ENCODE data around the gene OOSP3.
"Not testable (repeated sequence)": the region's sequence is repeated elsewhere in the genome, so short reads cannot be mapped to it uniquely, and the experiment has no call there.

OOSP3 gene

DNA sequence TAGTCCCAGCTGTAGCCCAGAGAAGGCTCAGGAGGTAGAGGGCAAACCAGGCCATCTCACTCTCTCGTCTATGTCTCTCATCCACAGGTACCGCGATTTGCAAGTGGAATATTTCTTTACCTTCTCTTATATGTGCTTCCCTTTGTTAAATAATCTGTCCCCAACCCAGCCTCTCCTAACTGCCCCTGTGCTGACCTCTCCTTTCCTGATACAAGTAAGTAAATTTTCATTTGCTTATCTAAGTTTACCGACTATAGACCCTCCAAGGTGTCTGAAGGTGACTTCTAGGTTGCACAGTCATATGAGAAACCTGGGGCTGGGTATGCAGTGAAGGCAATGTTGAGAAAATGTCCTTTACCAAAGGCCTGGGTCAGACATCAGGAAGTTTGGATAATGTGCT, 33.2 kb upstream of the OOSP3 start, which contains the start of gene CBLIF:
Gene CBLIF, minus strand, starts transcription at position 101 of the 400 bp plus-strand sequence. Its CDS starts 46 bp downstream, at position 55.
- in situ Hi-C loops (cut with HindIII; ENCODE audit: low sequenced_read_pairs): no loop called here
- TF ChIP-seq, protein P1, sequence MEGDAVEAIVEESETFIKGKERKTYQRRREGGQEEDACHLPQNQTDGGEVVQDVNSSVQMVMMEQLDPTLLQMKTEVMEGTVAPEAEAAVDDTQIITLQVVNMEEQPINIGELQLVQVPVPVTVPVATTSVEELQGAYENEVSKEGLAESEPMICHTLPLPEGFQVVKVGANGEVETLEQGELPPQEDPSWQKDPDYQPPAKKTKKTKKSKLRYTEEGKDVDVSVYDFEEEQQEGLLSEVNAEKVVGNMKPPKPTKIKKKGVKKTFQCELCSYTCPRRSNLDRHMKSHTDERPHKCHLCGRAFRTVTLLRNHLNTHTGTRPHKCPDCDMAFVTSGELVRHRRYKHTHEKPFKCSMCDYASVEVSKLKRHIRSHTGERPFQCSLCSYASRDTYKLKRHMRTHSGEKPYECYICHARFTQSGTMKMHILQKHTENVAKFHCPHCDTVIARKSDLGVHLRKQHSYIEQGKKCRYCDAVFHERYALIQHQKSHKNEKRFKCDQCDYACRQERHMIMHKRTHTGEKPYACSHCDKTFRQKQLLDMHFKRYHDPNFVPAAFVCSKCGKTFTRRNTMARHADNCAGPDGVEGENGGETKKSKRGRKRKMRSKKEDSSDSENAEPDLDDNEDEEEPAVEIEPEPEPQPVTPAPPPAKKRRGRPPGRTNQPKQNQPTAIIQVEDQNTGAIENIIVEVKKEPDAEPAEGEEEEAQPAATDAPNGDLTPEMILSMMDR (IDR thresholded peaks at IDR 0.05; ENCODE audit: low read depth, low read length): no peak
- no peak for DNase-seq (ENCODE audit: low read depth, low spot score)
- H3K4me3 ChIP-seq (ENCODE audit: low read depth, low read length): no peak within 1 kb of the TSS

DNA sequence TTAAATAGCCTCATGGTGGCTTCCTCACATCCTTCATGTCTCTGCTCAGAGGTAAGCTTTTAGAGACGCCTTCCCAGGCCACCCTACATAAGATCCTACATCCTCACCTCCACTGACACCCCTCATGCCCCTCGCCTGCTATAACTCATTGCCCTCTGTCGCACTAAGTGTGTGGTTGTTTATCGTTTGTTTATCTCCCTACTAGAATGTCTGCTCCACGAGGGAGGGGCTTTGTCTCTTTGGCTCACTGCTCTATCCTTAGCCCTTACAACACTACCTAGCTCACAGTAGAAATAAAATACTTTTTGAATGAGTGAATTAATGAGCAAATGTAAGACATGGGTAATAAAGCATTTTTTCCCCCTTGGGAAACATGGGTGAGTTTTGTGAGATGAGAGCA, 32.0 kb upstream of the OOSP3 start:
- no peak for DNase-seq (ENCODE audit: low read depth, low spot score)
- TF ChIP-seq, protein P1 (IDR thresholded peaks at IDR 0.05; ENCODE audit: low read depth, low read length): no peak
- H3K4me3 ChIP-seq (ENCODE audit: low read depth, low read length): no peak overlapping the region
- in situ Hi-C loops (cut with HindIII; ENCODE audit: low sequenced_read_pairs): no loop called here

DNA sequence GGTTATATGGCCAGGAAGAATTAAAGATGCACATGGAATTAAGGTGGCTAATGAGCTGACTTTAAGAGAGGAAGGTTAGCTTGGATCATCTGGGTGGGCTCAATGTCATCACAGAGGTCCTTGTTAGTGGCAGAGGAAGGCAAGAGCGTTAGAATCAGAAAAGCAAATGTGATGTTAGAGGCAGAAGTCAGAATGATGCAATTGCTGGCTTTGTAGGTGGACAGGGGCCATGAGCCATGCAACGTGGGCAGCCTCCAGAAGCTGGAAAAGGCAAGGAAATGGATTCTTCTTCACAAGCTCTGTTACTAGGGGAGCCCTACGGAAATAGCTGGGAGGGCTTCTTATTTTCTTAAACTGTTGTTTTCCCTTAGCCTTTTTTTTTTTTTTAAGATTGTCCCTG, 31.0 kb upstream of the OOSP3 start:
- in situ Hi-C loops (cut with HindIII; ENCODE audit: low sequenced_read_pairs): no loop called here
- TF ChIP-seq, protein P1 (IDR thresholded peaks at IDR 0.05; ENCODE audit: low read depth, low read length): no peak
- no peak overlapping the region for H3K4me3 ChIP-seq (ENCODE audit: low read depth, low read length)
- DNase-seq (ENCODE audit: low read depth, low spot score): no peak

DNA sequence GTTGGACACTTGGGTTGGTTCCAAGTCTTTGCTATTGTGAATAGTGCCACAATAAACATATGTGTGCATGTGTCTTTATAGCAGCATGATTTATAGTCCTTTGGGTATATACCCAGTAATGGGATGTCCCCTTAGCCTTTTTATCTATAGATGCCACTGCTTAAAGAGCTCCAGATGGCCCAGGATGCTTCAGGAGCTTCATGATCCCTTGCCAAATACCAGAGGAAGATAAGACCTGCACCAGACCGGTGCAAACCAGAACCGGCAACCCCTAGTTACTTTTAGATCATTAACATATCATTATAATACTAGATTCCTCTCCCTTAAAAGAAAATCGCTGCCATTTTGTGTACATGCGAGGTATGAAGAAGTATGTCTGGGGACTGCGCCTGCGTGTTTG, 30.1 kb upstream of the OOSP3 start:
- DNase-seq (ENCODE audit: low read depth, low spot score); in situ Hi-C loops (cut with HindIII; ENCODE audit: low sequenced_read_pairs); H3K4me3 ChIP-seq (ENCODE audit: low read depth, low read length): not testable (repeated sequence)

DNA sequence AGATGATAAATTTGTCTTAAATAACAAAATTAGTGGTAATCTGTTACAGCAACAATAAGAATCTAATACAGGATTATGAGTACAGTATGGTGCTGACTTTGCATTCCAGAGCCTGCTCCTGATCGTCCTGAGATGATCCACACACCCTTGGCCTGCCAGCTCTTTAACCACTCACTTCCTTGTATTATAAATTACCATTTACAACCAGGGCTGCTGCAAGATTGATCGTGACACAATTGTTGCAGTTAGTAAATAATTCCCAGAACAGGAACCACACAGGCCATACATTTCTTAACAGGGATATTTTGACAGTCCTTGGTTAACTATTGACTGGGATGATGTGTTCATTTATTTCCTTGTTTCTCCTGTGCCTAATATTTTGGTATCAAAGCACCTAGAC, 29.5 kb upstream of the OOSP3 start:
- TF ChIP-seq, protein P1 (IDR thresholded peaks at IDR 0.05; ENCODE audit: low read depth, low read length): no peak
- in situ Hi-C loops (cut with HindIII; ENCODE audit: low sequenced_read_pairs): no loop called here
- H3K4me3 ChIP-seq (ENCODE audit: low read depth, low read length): no peak overlapping the region
- no peak for DNase-seq (ENCODE audit: low read depth, low spot score)

DNA sequence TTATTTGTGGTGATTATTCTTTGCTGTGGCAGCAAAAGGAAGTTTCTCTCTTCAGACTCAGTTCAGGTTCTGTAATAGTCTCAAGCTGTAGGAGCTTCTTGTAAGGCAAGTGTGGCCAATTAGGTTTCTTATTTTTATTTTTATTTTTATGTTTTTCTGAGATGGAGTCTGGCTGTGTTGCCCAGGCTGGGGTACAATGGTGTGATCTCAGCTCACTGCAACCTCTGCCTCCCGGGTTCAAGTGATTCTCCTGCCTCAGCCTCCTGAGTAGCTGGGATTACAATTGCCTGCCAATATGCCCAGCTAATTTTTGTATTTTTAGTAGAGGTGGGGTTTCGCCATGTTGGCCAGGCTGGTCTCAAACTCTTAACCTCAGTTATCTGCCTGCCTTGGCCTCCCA, 29.0 kb upstream of the OOSP3 start:
- in situ Hi-C loops (cut with HindIII; ENCODE audit: low sequenced_read_pairs); H3K4me3 ChIP-seq (ENCODE audit: low read depth, low read length): not testable (repeated sequence)

DNA sequence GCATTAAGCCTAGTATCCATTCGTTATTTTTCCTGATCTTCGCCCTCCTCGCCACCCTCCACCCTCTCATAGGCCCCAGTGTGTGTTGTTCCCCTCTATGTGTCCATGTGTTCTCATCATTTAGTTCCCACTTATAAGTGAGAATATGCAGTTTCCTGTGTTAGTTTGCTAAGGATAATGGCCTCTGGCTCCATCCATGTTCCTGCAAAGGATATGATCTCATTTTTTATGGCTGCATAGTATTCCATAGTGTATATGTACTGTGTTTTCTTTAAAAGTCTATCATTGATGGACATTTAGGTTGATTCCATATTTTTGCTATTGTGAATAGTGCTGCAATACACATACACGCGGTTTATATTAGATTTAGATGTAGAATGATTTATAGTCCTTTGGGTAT, 27.2 kb upstream of the OOSP3 start:
- in situ Hi-C loops (cut with HindIII; ENCODE audit: low sequenced_read_pairs); H3K4me3 ChIP-seq (ENCODE audit: low read depth, low read length); DNase-seq (ENCODE audit: low read depth, low spot score): not testable (repeated sequence)

More for the DNA sequence above, 29.0 kb upstream of the OOSP3 start:
- not testable (repeated sequence) for DNase-seq (ENCODE audit: low read depth, low spot score)

DNA sequence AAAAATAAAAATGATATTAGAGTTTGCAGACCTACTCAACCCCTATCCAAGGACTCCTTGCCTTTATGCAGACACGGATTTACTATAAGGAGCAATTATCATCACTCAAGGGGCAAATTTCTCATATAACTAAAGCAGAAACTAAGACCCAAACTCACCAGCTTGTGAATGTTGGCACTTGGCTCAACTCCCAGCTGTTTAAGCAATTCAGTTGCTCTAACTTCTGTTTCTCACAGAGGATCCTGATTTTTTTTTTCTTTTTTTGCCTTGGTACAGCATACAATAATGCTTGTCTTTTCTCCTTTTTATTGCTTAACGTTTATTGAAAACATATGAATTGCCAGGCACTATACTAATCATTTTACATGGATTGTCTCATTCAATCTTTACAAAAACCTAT, 23.7 kb upstream of the OOSP3 start:
- DNase-seq (ENCODE audit: low read depth, low spot score): no peak
- in situ Hi-C loops (cut with HindIII; ENCODE audit: low sequenced_read_pairs): no loop called here
- no peak overlapping the region for H3K4me3 ChIP-seq (ENCODE audit: low read depth, low read length)
- TF ChIP-seq, protein P1 (IDR thresholded peaks at IDR 0.05; ENCODE audit: low read depth, low read length): no peak

All from astrocyte of the spinal cord (primary cell).